ENCODE data around the gene MAP4K5. TPM values are rescaled to one million over a fixed set of nuclear protein-coding genes. Genes with fewer than 3 reads are reported as not detected.

The MAP4K5 gene
- total RNA-seq, 1 experiment from 2014 or later = 111 TPM

GRCh38 chr14:50531595-50532501 lies 521 bp downstream of the MAP4K5 start:
- intact Hi-C loops (cut with micrococcal nuclease) = loop anchor here (1.0 to 5.0 kb wide), 7 partner anchors 79 to 679 kb away; partner anchors contain the start of genes CDKL1, SOS2 and VCPKMT
- ChIA-PET CTCF (interaction anchor here (0.6 to 1.7 kb wide), 8 partner anchors 79 to 482 kb away, joined by 4 to 12 read pairs (median 5); no protein-coding TSS in a partner anchor), POLR2A (ENCODE audit: unreplicated experiment) (interaction anchor here (0.6 to 0.7 kb wide), 4 partner anchors 175 to 563 kb away, joined by 4 to 8 read pairs (median 5); partner anchors contain the start of gene TRIM9)
- peak overlapping the region; percentile 72 for H3K27ac ChIP-seq (ENCODE audit: low read length)
- H4K20me1 ChIP-seq (ENCODE audit: low read length) = peaks cover 35% of the 10 kb centered on the region
- H3K27me3 ChIP-seq (ENCODE audit: low read length) = no peaks in the 10 kb centered on the region
- ATAC-seq = peak; percentile 7
- DNase-seq = peak; percentile 34
- peak overlapping the region; percentile 95 for H3K9ac ChIP-seq (ENCODE audit: low read length)
- H3K4me3 ChIP-seq (ENCODE audit: low read length) = peak overlapping the region; percentile 82
- TF ChIP-seq CTCF (conservative IDR thresholded peaks at IDR 0.05; ENCODE audit: low read depth, low read length) = no peak
- no peak for TF ChIP-seq EZH2 (IDR thresholded peaks at IDR 0.05; ENCODE audit: low read length, unreplicated experiment)
- TF ChIP-seq EZH2phosphoT487 (IDR thresholded peaks at IDR 0.05; ENCODE audit: borderline replicate concordance, low read length) = no peak
- H3K4me1 ChIP-seq (ENCODE audit: insufficient read depth, low read length) = peaks cover 50% of the 10 kb centered on the region
- peak overlapping the region; percentile 59 for H2AFZ ChIP-seq (ENCODE audit: low read length)
- no TSS peak for BruUV-seq (replicated peaks)
- no peaks in the 10 kb centered on the region for H3K9me3 ChIP-seq (ENCODE audit: low read length)
- no peaks in the 10 kb centered on the region for H3F3A ChIP-seq (ENCODE audit: low read length, unreplicated experiment)
- no peaks in the 10 kb centered on the region for H3K36me3 ChIP-seq (ENCODE audit: low read depth, low read length)
- H3K79me2 ChIP-seq (ENCODE audit: low read length) = peaks cover 55% of the 10 kb centered on the region
- peak overlapping the region; percentile 93 for H3K4me2 ChIP-seq (ENCODE audit: low read length)
- H3K9me2 ChIP-seq (replicated peaks; ENCODE audit: low read length) = no peaks in the 10 kb centered on the region

GRCh38 chr14:50530794-50531365 lies 1.5 kb downstream of the MAP4K5 start:
- Histone ChIP-seq H3K27me3 (ENCODE audit: low read length) (no peaks in the 10 kb centered on the region), H3K27ac (ENCODE audit: low read length) (peak overlapping the region; percentile 72), H3F3A (ENCODE audit: low read length, unreplicated experiment) (no peaks in the 10 kb centered on the region), H3K36me3 (ENCODE audit: low read depth, low read length) (no peaks in the 10 kb centered on the region), H4K20me1 (ENCODE audit: low read length) (peaks cover 35% of the 10 kb centered on the region), H3K9me2 (replicated peaks; ENCODE audit: low read length) (no peaks in the 10 kb centered on the region), H3K4me3 (ENCODE audit: low read length) (peak overlapping the region; percentile 82), H3K9me3 (ENCODE audit: low read length) (no peaks in the 10 kb centered on the region), H3K4me2 (ENCODE audit: low read length) (peak overlapping the region; percentile 93), H2AFZ (ENCODE audit: low read length) (no peak overlapping the region), H3K79me2 (ENCODE audit: low read length) (peaks cover 64% of the 10 kb centered on the region), H3K4me1 (ENCODE audit: insufficient read depth, low read length) (peaks cover 50% of the 10 kb centered on the region), H3K9ac (ENCODE audit: low read length) (peak overlapping the region; percentile 95)
- CTCF ChIA-PET = interaction anchor here (1.7 kb wide), 1 partner anchor 188 kb away, joined by 12 read pairs; no protein-coding TSS in a partner anchor
- ATAC-seq (no peak), DNase-seq (peak; percentile 26)
- POLR2A ChIA-PET (ENCODE audit: unreplicated experiment) = interaction anchor here (0.5 kb wide), 1 partner anchor 210 kb away, joined by 3 read pairs; no protein-coding TSS in a partner anchor
- intact Hi-C loops (cut with micrococcal nuclease) = loop anchor here (1.0 to 5.0 kb wide), 5 partner anchors 10 to 299 kb away; partner anchors contain the start of gene SOS2
- no peak for TF ChIP-seq EZH2 (IDR thresholded peaks at IDR 0.05; ENCODE audit: low read length, unreplicated experiment)
- TSS peak; percentile 55 for BruUV-seq (replicated peaks)

GRCh38 chr14:50530358-50530757 lies 2.0 kb downstream of the MAP4K5 start:
- ATAC-seq = peak; percentile 14
- Histone ChIP-seq H3K4me2 (ENCODE audit: low read length) (peak overlapping the region; percentile 93), H3K9ac (ENCODE audit: low read length) (peak overlapping the region; percentile 95), H3K36me3 (ENCODE audit: low read depth, low read length) (no peaks in the 10 kb centered on the region), H2AFZ (ENCODE audit: low read length) (no peak overlapping the region), H4K20me1 (ENCODE audit: low read length) (peaks cover 35% of the 10 kb centered on the region), H3K79me2 (ENCODE audit: low read length) (peaks cover 70% of the 10 kb centered on the region), H3K4me3 (ENCODE audit: low read length) (peak overlapping the region; percentile 82), H3K9me3 (ENCODE audit: low read length) (no peaks in the 10 kb centered on the region), H3K27ac (ENCODE audit: low read length) (peak overlapping the region; percentile 72), H3K9me2 (replicated peaks; ENCODE audit: low read length) (no peaks in the 10 kb centered on the region), H3K27me3 (ENCODE audit: low read length) (no peaks in the 10 kb centered on the region), H3K4me1 (ENCODE audit: insufficient read depth, low read length) (peaks cover 50% of the 10 kb centered on the region), H3F3A (ENCODE audit: low read length, unreplicated experiment) (no peaks in the 10 kb centered on the region)
- ChIA-PET POLR2A (ENCODE audit: unreplicated experiment) (interaction anchor here (0.6 to 0.8 kb wide), 2 partner anchors 30 to 77 kb away, joined by 3 to 8 read pairs; partner anchors contain the start of gene ATL1), CTCF (interaction anchor here (0.6 to 0.7 kb wide), 2 partner anchors 17 to 76 kb away, joined by 3 read pairs; no protein-coding TSS in a partner anchor)
- intact Hi-C loops (cut with micrococcal nuclease) = loop anchor here (1.0 to 5.0 kb wide), 4 partner anchors 9 to 298 kb away; partner anchors contain the start of gene SOS2
- no TSS peak for BruUV-seq (replicated peaks)
- TF ChIP-seq EZH2 (IDR thresholded peaks at IDR 0.05; ENCODE audit: low read length, unreplicated experiment) (no peak), EZH2phosphoT487 (IDR thresholded peaks at IDR 0.05; ENCODE audit: borderline replicate concordance, low read length) (no peak), CTCF (conservative IDR thresholded peaks at IDR 0.05; ENCODE audit: low read depth, low read length) (no peak)
- DNase-seq = peak; percentile 81
